ENCODE measurements around the gene TOP1.

Gene TOP1

GRCh38 chr20:41167481-41168253, 139.0 kb downstream of the TOP1 start:
- TF ChIP-seq CTCF (IDR thresholded peaks at IDR 0.05; ENCODE audit: control extremely low read depth, extremely low read depth, low read depth, missing control alignments) = no peak
- DNase-seq (ENCODE audit: extremely low spot score) = no peak
- POLR2A ChIA-PET = no interaction called here
- CTCF ChIA-PET = interaction anchor here (0.7 to 7.4 kb wide), 6 partner anchors 10 to 199 kb away, joined by 3 to 76 read pairs (median 4); partner anchors contain the start of gene LPIN3

GRCh38 chr20:41168281-41169161, 139.9 kb downstream of the TOP1 start:
- TF ChIP-seq CTCF (IDR thresholded peaks at IDR 0.05; ENCODE audit: control extremely low read depth, extremely low read depth, low read depth, missing control alignments) = no peak
- ChIA-PET POLR2A (no interaction called here), CTCF (interaction anchor here (0.7 to 10.4 kb wide), 8 partner anchors 10 to 200 kb away, joined by 3 to 133 read pairs (median 3); partner anchors contain the start of gene LPIN3)
- DNase-seq (ENCODE audit: extremely low spot score) = no peak

- ChIA-PET CTCF (interaction anchor here (0.9 to 10.4 kb wide), 5 partner anchors 11 to 171 kb away, joined by 3 to 133 read pairs (median 9); partner anchors contain the start of gene LPIN3), POLR2A (no interaction called here)
- DNase-seq (ENCODE audit: extremely low spot score) = no peak
- TF ChIP-seq CTCF (IDR thresholded peaks at IDR 0.05; ENCODE audit: control extremely low read depth, extremely low read depth, low read depth, missing control alignments) = no peak
These were observed 140.6 kb downstream of the TOP1 start for GRCh38 chr20:41169162-41169690.

GRCh38 chr20:41169791-41170351, 141.2 kb downstream of the TOP1 start:
- TF ChIP-seq CTCF (IDR thresholded peaks at IDR 0.05; ENCODE audit: control extremely low read depth, extremely low read depth, low read depth, missing control alignments) = no peak
- no peak for DNase-seq (ENCODE audit: extremely low spot score)
- ChIA-PET POLR2A (no interaction called here), CTCF (interaction anchor here (0.9 to 10.4 kb wide), 6 partner anchors 12 to 170 kb away, joined by 3 to 133 read pairs (median 8); partner anchors contain the start of gene LPIN3)

- POLR2A ChIA-PET = no interaction called here
- CTCF ChIA-PET = interaction anchor here (1.3 to 10.4 kb wide), 5 partner anchors 12 to 169 kb away, joined by 3 to 133 read pairs (median 9); partner anchors contain the start of gene LPIN3
- no peak for DNase-seq (ENCODE audit: extremely low spot score)
- no peak for TF ChIP-seq CTCF (IDR thresholded peaks at IDR 0.05; ENCODE audit: control extremely low read depth, extremely low read depth, low read depth, missing control alignments)
These were observed 141.9 kb downstream of the TOP1 start for GRCh38 chr20:41170386-41171105.
